GM23338 (cell line): ENCODE data around the gene MAP3K4. TPM values are rescaled to one million over a fixed set of nuclear protein-coding genes. Genes with fewer than 3 reads are reported as not detected.

Experiments
- ATAC-seq: fragments of 200-7000 bp; cut with Tn5 transposase; 3 replicates; pipeline ENCODE4 v1.9.1; 2020
- DNase-seq: peaks from one replicate; pipeline ENCODE4 v3.0.0-alpha.2; 2015; ENCODE audit warnings: low spot score
- H2AFZ ChIP-seq: fragments of 200-600 bp; sonication (generic); 2 replicates; pipeline ENCODE4 v1.8.0; 2016; ENCODE audit warnings: antibody characterized with exemption, mild to moderate bottlenecking, moderate library complexity
- H3F3A ChIP-seq: fragments of 200-600 bp; sonication (generic); replicated peaks from 2 replicates; pipeline ENCODE4 v1.8.0; 2017; ENCODE audit warnings: antibody characterized with exemption, mixed run types, low read depth
- H3K27ac ChIP-seq: fragments of 200-600 bp; sonication (generic); 2 replicates; pipeline ENCODE4 v1.6.1; 2016; ENCODE audit warnings: low read depth
- H3K27me3 ChIP-seq: fragments of 200-600 bp; sonication (generic); 2 replicates; pipeline ENCODE4 v1.8.0; 2016; ENCODE audit warnings: mild to moderate bottlenecking, mixed run types, moderate library complexity; ENCODE audit not compliant: insufficient read depth
- H3K36me3 ChIP-seq: fragments of 200-600 bp; sonication (generic); 2 replicates; pipeline ENCODE4 v1.8.0; 2016; ENCODE audit warnings: mild to moderate bottlenecking; ENCODE audit not compliant: insufficient read depth
- H3K4me1 ChIP-seq: fragments of 200-600 bp; sonication (generic); 2 replicates; pipeline ENCODE4 v1.8.0; 2016; ENCODE audit warnings: mild to moderate bottlenecking, moderate library complexity; ENCODE audit not compliant: insufficient read depth
- H3K4me2 ChIP-seq: fragments of 200-600 bp; sonication (generic); 2 replicates; pipeline ENCODE4 v1.7.1; 2017; ENCODE audit warnings: mixed run types
- H3K4me3 ChIP-seq: fragments of 200-600 bp; sonication (generic); 2 replicates; pipeline ENCODE4 v1.6.1; 2016; ENCODE audit warnings: mixed run types
- H3K79me2 ChIP-seq: fragments of 200-600 bp; sonication (generic); replicated peaks from 2 replicates; pipeline ENCODE4 v1.8.0; 2017; ENCODE audit warnings: mild to moderate bottlenecking; ENCODE audit not compliant: insufficient read depth
- H3K9me2 ChIP-seq: fragments of 200-600 bp; sonication (generic); 2 replicates; pipeline ENCODE4 v1.8.0; 2017; ENCODE audit not compliant: insufficient read depth
- H4K20me1 ChIP-seq: fragments of 200-600 bp; sonication (generic); replicated peaks from 2 replicates; pipeline ENCODE4 v1.8.0; 2017; ENCODE audit warnings: mild to moderate bottlenecking; ENCODE audit not compliant: insufficient read depth
- H3K27ac Mint-ChIP-seq: 2 replicates; pipeline ENCODE4 v1.8.0; 2020; ENCODE audit warnings: inconsistent platforms, mild to moderate bottlenecking, moderate library complexity, mixed read lengths
- H3K27me3 Mint-ChIP-seq: 3 replicates; pipeline ENCODE4 v1.8.0; 2022; ENCODE audit warnings: low read depth, mild to moderate bottlenecking, moderate library complexity, mixed read lengths, inconsistent platforms; ENCODE audit not compliant: insufficient read depth, poor library complexity
- H3K36me3 Mint-ChIP-seq: 3 replicates; pipeline ENCODE4 v1.8.0; 2021; ENCODE audit warnings: low read depth, mild to moderate bottlenecking, inconsistent platforms, moderate library complexity, mixed read lengths
- H3K4me1 Mint-ChIP-seq: 3 replicates; pipeline ENCODE4 v1.8.0; 2020; ENCODE audit warnings: mild to moderate bottlenecking, inconsistent platforms, mixed read lengths
- H3K4me3 Mint-ChIP-seq: 3 replicates; pipeline ENCODE4 v1.8.0; 2021; ENCODE audit warnings: moderate library complexity, mild to moderate bottlenecking, inconsistent platforms, mixed read lengths
- H3K9me3 Mint-ChIP-seq: 3 replicates; pipeline ENCODE4 v1.8.0; 2020; ENCODE audit warnings: moderate library complexity, mild to moderate bottlenecking, inconsistent platforms, mixed read lengths
- CTCF ChIP-seq, 2 experiments: fragments of 200-600 bp in 1 of 2; sonication (generic) in 1 of 2; conservative IDR thresholded peaks; 2 replicates each; pipeline versions ENCODE4 v1.5.1 to v1.6.1; 2016 to 2017; ENCODE audit warnings: antibody characterized with exemption in 2 of 2, low read depth in 2 of 2, mild to moderate bottlenecking in 2 of 2, moderate library complexity in 1 of 2
- ETS1 ChIP-seq: IDR thresholded peaks from 2 replicates; pipeline ENCODE4 v1.6.1; 2016; ENCODE audit warnings: antibody characterized with exemption
- EZH2 ChIP-seq: fragments of 200-600 bp; sonication (generic); IDR thresholded peaks from one replicate; pipeline ENCODE4 v1.8.0; 2017; ENCODE audit warnings: antibody characterized with exemption, mild to moderate bottlenecking, low read depth; ENCODE audit not compliant: unreplicated experiment
- EZH2phosphoT487 ChIP-seq: fragments of 200-600 bp; sonication (generic); IDR thresholded peaks from one replicate; pipeline ENCODE4 v1.8.1; 2018; ENCODE audit warnings: antibody characterized with exemption; ENCODE audit not compliant: unreplicated experiment
- JUNB ChIP-seq: IDR thresholded peaks from one replicate; pipeline ENCODE4 v1.6.1; 2016; ENCODE audit warnings: antibody characterized with exemption; ENCODE audit not compliant: unreplicated experiment
- NANOG ChIP-seq: IDR thresholded peaks from 2 replicates; pipeline ENCODE4 v1.6.1; 2016; ENCODE audit warnings: antibody characterized with exemption, borderline replicate concordance
- POLR2AphosphoS5 ChIP-seq: IDR thresholded peaks from 2 replicates; pipeline ENCODE4 v1.6.1; 2016; ENCODE audit warnings: antibody characterized with exemption, low read depth
- REST ChIP-seq: IDR thresholded peaks from one replicate; pipeline ENCODE4 v1.6.1; 2018; ENCODE audit warnings: antibody characterized with exemption; ENCODE audit not compliant: unreplicated experiment
- STAT1 ChIP-seq: IDR thresholded peaks from one replicate; pipeline ENCODE4 v1.6.1; 2016; ENCODE audit warnings: antibody characterized with exemption; ENCODE audit not compliant: unreplicated experiment
- ZNF114 ChIP-seq: fragments of 250-450 bp; sonication (Bioruptor Pico); IDR thresholded peaks from 2 replicates; pipeline ENCODE4 v1.5.0; 2020; ENCODE audit warnings: mild to moderate bottlenecking, moderate library complexity
- ZNF331 ChIP-seq: fragments of 250-450 bp; sonication (Bioruptor Pico); IDR thresholded peaks from 2 replicates; pipeline ENCODE4 v1.5.0; 2020; ENCODE audit warnings: low read depth, mild to moderate bottlenecking, moderate library complexity
- polyA plus RNA-seq: library from polyadenylated mRNA; unstranded; fragments of >200 nt; fragmentation: Nextera tagmentation; extraction: Ambion mirVana; gene quantifications from 2 replicates; pipeline ENCODE4 v1.2.1, GENCODE V29; 2016
- total RNA-seq: library from RNA; depleted of rRNA; stranded (reverse); fragments of >200 nt; shearing (Covaris generic); gene quantifications from 2 replicates; pipeline ENCODE4 v1.2.3, GENCODE V29; 2014

Gene MAP3K4
- total and polyA plus RNA-seq, 2 experiments from 2014 or later, result 44.4 to 48.8 TPM

- H3K27me3 ChIP-seq, result no peaks in the 10 kb centered on the region
- H3K36me3 ChIP-seq, result no peaks in the 10 kb centered on the region
- H3K36me3 Mint-ChIP-seq, result peaks cover 53% of the 10 kb centered on the region
- no peak overlapping the region for H3K4me3 Mint-ChIP-seq
- no peak overlapping the region for H3K4me3 ChIP-seq
- ATAC-seq, result peak; percentile 72
- H2AFZ ChIP-seq, result no peak overlapping the region
- no peaks in the 10 kb centered on the region for H4K20me1 ChIP-seq
- peaks cover 10% of the 10 kb centered on the region for H3K4me1 Mint-ChIP-seq
- no peak overlapping the region for H3K4me2 ChIP-seq
- TF ChIP-seq JUNB (no peak), CTCF (conservative IDR thresholded peaks at IDR 0.05; ENCODE audit: low read depth in 2 of 2) (peak in 1 of 2 experiments; percentile 35; a peak in 2 of 4 replicates)
- H3K27me3 Mint-ChIP-seq, result peaks cover 8% of the 10 kb centered on the region
- DNase-seq, result peak; percentile 47
- no peaks in the 10 kb centered on the region for H3K9me2 ChIP-seq
- no peak overlapping the region for H3K27ac Mint-ChIP-seq
- no peaks in the 10 kb centered on the region for H3K4me1 ChIP-seq
- H3K9me3 Mint-ChIP-seq, result no peaks in the 10 kb centered on the region
- no peak overlapping the region for H3K27ac ChIP-seq
- H3K79me2 ChIP-seq, result no peaks in the 10 kb centered on the region
- no peaks in the 10 kb centered on the region for H3F3A ChIP-seq
Observed at GRCh38 chr6:161139766-161140553, 148.4 kb downstream of the MAP3K4 start.

GRCh38 chr6:161140554-161140875 lies 148.9 kb downstream of the MAP3K4 start:
- H3K4me1 ChIP-seq, result no peaks in the 10 kb centered on the region
- H3K27me3 Mint-ChIP-seq, result peaks cover 8% of the 10 kb centered on the region
- no peak overlapping the region for H3K27ac Mint-ChIP-seq
- no peak overlapping the region for H3K4me3 ChIP-seq
- no peak; the same call in 2 of the 3 replicates for ATAC-seq
- H3K4me2 ChIP-seq, result no peak overlapping the region
- H3K79me2 ChIP-seq, result no peaks in the 10 kb centered on the region
- no peaks in the 10 kb centered on the region for H3K36me3 ChIP-seq
- no peak overlapping the region for H3K4me3 Mint-ChIP-seq
- H3K27ac ChIP-seq, result no peak overlapping the region
- H3K9me3 Mint-ChIP-seq, result no peaks in the 10 kb centered on the region
- H3F3A ChIP-seq, result no peaks in the 10 kb centered on the region
- H4K20me1 ChIP-seq, result no peaks in the 10 kb centered on the region
- no peaks in the 10 kb centered on the region for H3K27me3 ChIP-seq
- no peaks in the 10 kb centered on the region for H3K9me2 ChIP-seq
- no peak for DNase-seq
- H3K36me3 Mint-ChIP-seq, result peaks cover 51% of the 10 kb centered on the region
- H3K4me1 Mint-ChIP-seq, result peaks cover 10% of the 10 kb centered on the region
- no peak overlapping the region for H2AFZ ChIP-seq
- TF ChIP-seq STAT1 (no peak), JUNB (no peak), ETS1 (no peak), EZH2 (no peak), ZNF331 (no peak), POLR2AphosphoS5 (no peak), NANOG (no peak), CTCF (conservative IDR thresholded peaks at IDR 0.05; ENCODE audit: low read depth in 2 of 2) (no peak), REST (no peak), EZH2phosphoT487 (no peak), ZNF114 (no peak)
